HEK293T (cell line): ENCODE data around the gene PAX8.

Experiments
- ELF4 ChIP-seq: fragments of 450-650 bp; IDR thresholded peaks from 2 replicates; pipeline ENCODE4 v1.6.1; 2017; ENCODE audit warnings: antibody characterized with exemption
- FOXM1 ChIP-seq: fragments of 450-650 bp; IDR thresholded peaks from 2 replicates; pipeline ENCODE4 v1.6.1; 2017; ENCODE audit warnings: mild to moderate bottlenecking, borderline replicate concordance
- HDGF ChIP-seq: fragments of 450-650 bp; IDR thresholded peaks from 2 replicates; pipeline ENCODE4 v1.6.1; 2017; ENCODE audit warnings: antibody characterized with exemption, borderline replicate concordance
- L3MBTL2 ChIP-seq: fragments of 450-650 bp; conservative IDR thresholded peaks from 2 replicates; pipeline ENCODE4 v1.6.1; 2016; ENCODE audit warnings: mild to moderate bottlenecking
- LEF1 ChIP-seq: fragments of 450-650 bp; IDR thresholded peaks from 2 replicates; pipeline ENCODE4 v1.6.1; 2017; ENCODE audit warnings: mild to moderate bottlenecking, borderline replicate concordance
- SP1 ChIP-seq: fragments of 450-650 bp; IDR thresholded peaks from 2 replicates; pipeline ENCODE4 v1.6.1; 2017
- SUZ12 ChIP-seq: fragments of 450-650 bp; IDR thresholded peaks from 2 replicates; pipeline ENCODE4 v1.6.1; 2016; ENCODE audit warnings: mild to moderate bottlenecking

- TF ChIP-seq SP1 (no peak), LEF1 (no peak), ELF4 (no peak), FOXM1 (no peak), L3MBTL2 (no peak), SUZ12 (no peak), HDGF (no peak)
Observed at GRCh38 chr2:113196839-113197238, 81.9 kb downstream of the PAX8 start.
